HEK293T (cell line): ENCODE measurements around the gene ABCB9.

Experiments used
- HDGF ChIP-seq: fragments of 450-650 bp; IDR thresholded peaks from 2 replicates; pipeline ENCODE4 v1.6.1; 2017; ENCODE audit warnings: antibody characterized with exemption, borderline replicate concordance
- SP1 ChIP-seq: fragments of 450-650 bp; IDR thresholded peaks from 2 replicates; pipeline ENCODE4 v1.6.1; 2017
- SUZ12 ChIP-seq: fragments of 450-650 bp; IDR thresholded peaks from 2 replicates; pipeline ENCODE4 v1.6.1; 2016; ENCODE audit warnings: mild to moderate bottlenecking
- TARDBP ChIP-seq: fragments of 450-650 bp; IDR thresholded peaks from 2 replicates; pipeline ENCODE4 v1.6.1; 2016
- ZNF384 ChIP-seq: fragments of 450-650 bp; IDR thresholded peaks from 2 replicates; pipeline ENCODE4 v1.6.1; 2016

DNA sequence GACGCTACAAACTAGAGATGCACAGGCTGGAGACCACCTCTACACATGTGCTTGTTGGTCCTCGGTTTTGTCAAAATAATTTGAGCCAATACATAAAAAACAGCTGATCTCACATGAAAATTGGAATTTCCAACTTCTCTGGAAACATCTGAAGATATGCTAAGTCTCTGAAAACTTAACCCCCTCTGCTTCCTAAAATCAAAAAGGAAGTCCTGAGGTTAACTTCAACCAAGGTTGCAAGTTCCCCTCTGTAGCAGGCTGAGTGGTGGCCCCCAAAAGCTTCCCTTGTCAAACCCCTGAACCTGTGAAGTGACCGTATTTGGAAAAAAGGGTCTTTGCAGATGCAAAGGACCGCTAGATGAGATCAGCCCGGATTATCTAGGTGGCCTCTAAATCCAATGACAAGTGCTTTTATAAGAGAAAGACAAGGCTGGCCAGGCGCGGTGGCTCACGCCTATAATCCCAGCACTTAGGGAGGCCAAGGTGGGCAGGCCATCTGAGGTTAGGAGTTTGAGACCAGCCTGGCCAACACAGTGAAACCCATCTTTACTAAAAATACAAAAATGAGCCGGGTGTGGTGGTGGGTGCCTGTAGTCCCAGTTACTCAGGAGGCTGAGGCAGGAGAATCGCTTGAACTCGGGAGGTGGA is 38.4 kb downstream of the ABCB9 start:
- TF ChIP-seq ZNF384 (no peak), SP1 (no peak), TARDBP (no peak), SUZ12 (no peak), HDGF (no peak)
